GM12878 (cell line): ENCODE measurements around the gene RPL38. TPM values are rescaled to one million over a fixed set of nuclear protein-coding genes. Genes with fewer than 3 reads are reported as not detected.

Experiments used
- ATAC-seq: fragments of 200-7000 bp; cut with Tn5 transposase; 3 replicates; pipeline ENCODE4 v1.9.1; 2020; ENCODE audit warnings: mild to moderate bottlenecking, moderate library complexity
- BruUV-seq: library from RNA; stranded (reverse); fragments of 400-500 nt; replicated peaks from 2 replicates; lab custom pipeline; 2021; lab: Mats Ljungman, UMichigan
- CTCF ChIA-PET: fragments of 300-600 bp; sonication (Branson Sonifier 250); formaldehyde crosslinking; extraction: SDS; loops from one replicate; lab custom pipeline; 2021; ENCODE audit warnings: inconsistent platforms; lab: Yijun Ruan, JAX
- POLR2A ChIA-PET: fragments of 350-600 bp; formaldehyde crosslinking; extraction: SDS; loops from one replicate; lab custom pipeline; 2021; ENCODE audit warnings: inconsistent platforms; lab: Charles Lee
- RAD21 ChIA-PET: fragments of 300-600 bp; sonication (Branson Sonifier 250); formaldehyde crosslinking; loops from one replicate; lab custom pipeline; 2023; ENCODE audit warnings: antibody characterized with exemption; ENCODE audit not compliant: unreplicated experiment; lab: Charles Lee
- SMC1A ChIA-PET: fragments of 300-600 bp; sonication (Branson Sonifier 250); formaldehyde crosslinking; loops from one replicate; lab custom pipeline; 2023; ENCODE audit not compliant: unreplicated experiment, uncharacterized antibody; lab: Charles Lee
- DNase-seq: peaks from one replicate; pipeline ENCODE4 v3.0.0-alpha.2; 2011; ENCODE audit warnings: low read depth, low spot score
- FAIRE-seq: peaks from 3 replicates; lab custom pipeline; 2011; peaks lifted over from hg19 to GRCh38; lab: Jason Lieb, UNC
- H2AFZ ChIP-seq: 2 replicates; pipeline ENCODE4 v1.6.0; 2011; ENCODE audit warnings: low read depth, low read length, control low read depth; ENCODE audit not compliant: control insufficient read depth
- H3K27ac ChIP-seq: 2 replicates; pipeline ENCODE4 v1.5.1; 2011; ENCODE audit warnings: control low read depth; ENCODE audit not compliant: control insufficient read depth, insufficient read depth
- H3K27me3 ChIP-seq, 2 experiments: replicated peaks in 1 of 2; 2 replicates each; pipeline versions ENCODE4 v1.6.0 to v1.6.1; 2011; ENCODE audit warnings: low read length in 1 of 2; ENCODE audit not compliant: control insufficient read depth in 2 of 2, insufficient read depth in 2 of 2
- H3K36me3 ChIP-seq, 2 experiments: 2 replicates each; pipeline ENCODE4 v1.5.1; 2011; ENCODE audit warnings: low read length in 1 of 2; ENCODE audit not compliant: control insufficient read depth in 2 of 2, insufficient read depth in 2 of 2
- H3K4me1 ChIP-seq: 2 replicates; pipeline ENCODE4 v1.6.1; 2011; ENCODE audit warnings: mild to moderate bottlenecking, low read length, moderate library complexity, mixed read lengths; ENCODE audit not compliant: control insufficient read depth, insufficient read depth
- H3K4me2 ChIP-seq: 2 replicates; pipeline ENCODE4 v1.6.0; 2011; ENCODE audit warnings: control low read depth; ENCODE audit not compliant: control insufficient read depth, insufficient read depth
- H3K4me3 ChIP-seq: fragments of 200-600 bp; sonication (generic); 2 replicates; pipeline ENCODE4 v1.5.1; 2016
- H3K79me2 ChIP-seq: 2 replicates; pipeline ENCODE4 v1.6.0; 2011; ENCODE audit warnings: low read length; ENCODE audit not compliant: control insufficient read depth, insufficient read depth
- H3K9ac ChIP-seq: 2 replicates; pipeline ENCODE4 v1.8.0; 2011; ENCODE audit warnings: low read length, control low read depth, mixed read lengths; ENCODE audit not compliant: control insufficient read depth, insufficient read depth
- H3K9me3 ChIP-seq: replicated peaks from 3 replicates; pipeline ENCODE4 v1.5.1; 2011; ENCODE audit warnings: mild to moderate bottlenecking, low read length; ENCODE audit not compliant: control insufficient read depth, insufficient read depth
- H4K20me1 ChIP-seq: 2 replicates; pipeline ENCODE4 v1.6.0; 2011; ENCODE audit not compliant: control insufficient read depth, insufficient read depth
- ASH2L ChIP-seq: fragments of 300-600, 200-600 bp; sonication (generic); IDR thresholded peaks from 2 replicates; pipeline ENCODE4 v1.6.1; 2017; ENCODE audit warnings: low read depth, mild to moderate bottlenecking, borderline replicate concordance
- HSF1 ChIP-seq: fragments of 150-350 bp; IDR thresholded peaks from 2 replicates; pipeline ENCODE4 v1.6.1; 2014; ENCODE audit warnings: mild to moderate bottlenecking, low read depth, low read length
- NFIC ChIP-seq: IDR thresholded peaks from 2 replicates; pipeline ENCODE4 v1.6.1; 2012; ENCODE audit warnings: low read depth, mild to moderate bottlenecking, inconsistent platforms, low read length, moderate library complexity
- NRF1 ChIP-seq: conservative IDR thresholded peaks from 2 replicates; pipeline ENCODE4 v1.6.1; 2011; ENCODE audit warnings: mild to moderate bottlenecking, low read depth, low read length, improper control_type of control experiment
- RAD21 ChIP-seq: IDR thresholded peaks from 2 replicates; pipeline ENCODE4 v1.6.1; 2011; ENCODE audit warnings: mild to moderate bottlenecking, low read depth, low read length, moderate library complexity; ENCODE audit not compliant: insufficient read depth
- ZBTB11 ChIP-seq: fragments of 450-650 bp; formaldehyde crosslinking; IDR thresholded peaks from 2 replicates; pipeline ENCODE4 v1.5.0; 2022; ENCODE audit warnings: mild to moderate bottlenecking, missing genetic modification characterization
- ZNF217 ChIP-seq: fragments of 450-650 bp; IDR thresholded peaks from 2 replicates; pipeline ENCODE4 v1.6.1; 2017; ENCODE audit warnings: antibody characterized with exemption, mild to moderate bottlenecking
- WGBS: methylation state at CpG from one replicate; pipeline ENCODE4 v1.1.6; 2016; ENCODE audit warnings: low lambda C conversion rate; ENCODE audit not compliant: insufficient replicate concordance, insufficient coverage; ENCODE audit errors: missing lambda C conversion rate; 5-methylcytosine and 5-hydroxymethylcytosine counted together
- in situ Hi-C: fragments of 300-500 bp; cut with MboI; formaldehyde crosslinking; loops from 9 replicates; pipeline ENCODE4 v1.14.3; 2018; ENCODE audit warnings: mixed read lengths
- intact Hi-C: fragments of 100-400 bp; cut with micrococcal nuclease; formaldehyde crosslinking; loops from one replicate; pipeline ENCODE4 v1.14.2; 2022; ENCODE audit not compliant: unreplicated experiment
- polyA plus RNA-seq, 11 experiments: library from polyadenylated mRNA; depleted of rRNA in 4 of 11; unstranded in 6 of 11; stranded (reverse) in 5 of 11; fragments of >200 nt; fragmentation: Nextera tagmentation in 4 of 11; fragmentation: Illumina TruSeq in 1 of 11; extraction: Ambion mirVana in 4 of 11; extraction: Trizol in 1 of 11; gene quantifications; 1 replicate in 1 of 11; 2 replicates in 10 of 11; pipeline versions ENCODE4 v1.2.1 to v1.2.3, GENCODE V29; 2011 to 2016; ENCODE audit warnings: inconsistent platforms in 2 of 11, missing spikeins in 2 of 11, low read depth in 1 of 11
- total RNA-seq, 4 experiments: library from RNA; depleted of rRNA in 3 of 4; stranded (reverse); fragments of >200 nt in 3 of 4; fragmentation: Illumina TruSeq in 1 of 4; extraction: Trizol in 1 of 4; gene quantifications; 2 replicates each; pipeline versions ENCODE4 v1.2.1 to v1.2.3, GENCODE V29; 2013 to 2021

RPL38 gene
- total and polyA plus RNA-seq, 10 of the 15 experiments (the other 5 are each of a cell fraction or from before 2014, with no cell fraction given) = 1,318 to 4,938 (median 2,673) TPM

DNA sequence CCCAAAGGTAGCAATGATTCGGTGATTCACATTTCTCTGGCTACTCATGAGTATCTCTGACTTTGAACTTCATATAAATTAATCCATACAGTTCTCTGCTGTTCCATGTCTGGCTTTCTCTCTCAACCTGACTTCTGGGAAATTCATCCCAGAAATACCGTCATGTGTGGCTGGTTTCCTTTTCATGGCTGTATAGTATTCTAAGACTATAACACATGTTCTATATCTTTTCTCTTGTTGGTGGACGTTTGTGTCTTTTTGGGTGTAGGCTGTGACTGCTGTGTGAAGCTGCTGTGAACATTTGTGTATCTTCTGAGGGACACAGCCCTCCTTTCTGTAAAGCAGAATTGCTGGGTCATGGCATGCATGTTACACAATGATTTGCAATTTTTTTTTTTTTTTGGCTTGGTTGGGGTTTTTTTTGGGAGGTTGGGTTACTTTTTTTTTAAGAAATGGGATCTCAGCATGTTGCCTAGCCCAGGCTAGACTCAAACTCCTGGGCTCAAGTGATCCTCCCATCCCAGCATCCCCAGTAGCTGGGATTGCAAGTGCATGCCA is 16.2 kb downstream of the RPL38 start (continued):
- TF ChIP-seq HSF1 (no peak), ASH2L (no peak)
- TF ChIP-seq, all 136 proteins: peak for 0

GRCh38 chr17:74220219-74220618 is 16.7 kb downstream of the RPL38 start:
- Histone ChIP-seq H4K20me1 (no peaks in the 10 kb centered on the region), H3K27me3 (no peaks in the 10 kb centered on the region), H3K36me3 (no peaks in the 10 kb centered on the region; a peak in 1 of 4 replicates), H2AFZ (no peak overlapping the region), H3K4me1 (peaks cover 6% of the 10 kb centered on the region), H3K79me2 (no peaks in the 10 kb centered on the region; the same call in none of the 2 replicates), H3K9me3 (no peaks in the 10 kb centered on the region), H3K4me3 (no peak overlapping the region), H3K27ac (no peak overlapping the region), H3K9ac (no peak overlapping the region), H3K4me2 (no peak overlapping the region)
- CTCF ChIA-PET = interaction anchor here (0.8 to 1.1 kb wide), 3 partner anchors 11 to 78 kb away, joined by 3 to 4 read pairs (median 4); no protein-coding TSS in a partner anchor
- WGBS = 22% methylated on average over 2 of the region's 2 CpGs
- FAIRE-seq (no peak), DNase-seq (no peak), ATAC-seq (no peak)
- SMC1A ChIA-PET = no interaction called here
- intact Hi-C loops (no loop called here), in situ Hi-C loops (no loop called here)
- BruUV-seq = no TSS peak
- POLR2A ChIA-PET = no interaction called here
- RAD21 ChIA-PET = no interaction called here
- no peak for TF ChIP-seq ZNF217
- no peak for TF ChIP-seq NFIC
- no peak for TF ChIP-seq RAD21
- no peak for TF ChIP-seq NRF1
- TF ChIP-seq ZBTB11 (CRISPR knock-in tag) = no peak
